IPS-15b (cell line): Measurements from ENCODE around the gene SYNE1.
"Not testable (repeated sequence)": the region's sequence is repeated elsewhere in the genome, so short reads cannot be mapped to it uniquely, and the experiment has no call there.

ENCODE experiments used
- H3K27me3 ChIP-seq: one replicate; pipeline ENCODE4 v1.6.1; 2013; ENCODE audit warnings: low read length; ENCODE audit not compliant: control insufficient read depth, insufficient read depth
- H3K36me3 ChIP-seq: one replicate; pipeline ENCODE4 v1.6.1; 2013; ENCODE audit warnings: low read length; ENCODE audit not compliant: control insufficient read depth, insufficient read depth
- H3K4me1 ChIP-seq: one replicate; pipeline ENCODE4 v1.6.1; 2013; ENCODE audit warnings: mild to moderate bottlenecking, low read length; ENCODE audit not compliant: control insufficient read depth, insufficient read depth
- H3K4me3 ChIP-seq: one replicate; pipeline ENCODE4 v1.5.1; 2013; ENCODE audit warnings: low read depth, low read length
- H3K9ac ChIP-seq: one replicate; pipeline ENCODE4 v1.6.1; 2013; ENCODE audit warnings: low read depth, mild to moderate bottlenecking, low read length
- H3K9me3 ChIP-seq: one replicate; pipeline ENCODE4 v1.6.1; 2013; ENCODE audit warnings: mild to moderate bottlenecking, low read length; ENCODE audit not compliant: control insufficient read depth, insufficient read depth

SYNE1 gene

GRCh38 chr6:152557502-152557901, 79.7 kb downstream of the SYNE1 start:
- no peak overlapping the region for H3K9ac ChIP-seq
- no peaks in the 10 kb centered on the region for H3K4me1 ChIP-seq
- no peak overlapping the region for H3K4me3 ChIP-seq
- no peaks in the 10 kb centered on the region for H3K27me3 ChIP-seq
- no peaks in the 10 kb centered on the region for H3K9me3 ChIP-seq
- H3K36me3 ChIP-seq: no peaks in the 10 kb centered on the region

- Histone ChIP-seq H3K4me1 (no peaks in the 10 kb centered on the region), H3K9me3 (no peaks in the 10 kb centered on the region), H3K36me3 (no peaks in the 10 kb centered on the region), H3K27me3 (no peaks in the 10 kb centered on the region), H3K9ac (no peak overlapping the region), H3K4me3 (no peak overlapping the region)
Measured at GRCh38 chr6:152554851-152555250, 82.3 kb downstream of the SYNE1 start.

GRCh38 chr6:152552616-152553209, 84.4 kb downstream of the SYNE1 start:
- Histone ChIP-seq H3K4me3 (no peak overlapping the region), H3K9ac (no peak overlapping the region), H3K4me1 (no peaks in the 10 kb centered on the region), H3K27me3 (no peaks in the 10 kb centered on the region), H3K9me3 (no peaks in the 10 kb centered on the region), H3K36me3 (no peaks in the 10 kb centered on the region)

DNA sequence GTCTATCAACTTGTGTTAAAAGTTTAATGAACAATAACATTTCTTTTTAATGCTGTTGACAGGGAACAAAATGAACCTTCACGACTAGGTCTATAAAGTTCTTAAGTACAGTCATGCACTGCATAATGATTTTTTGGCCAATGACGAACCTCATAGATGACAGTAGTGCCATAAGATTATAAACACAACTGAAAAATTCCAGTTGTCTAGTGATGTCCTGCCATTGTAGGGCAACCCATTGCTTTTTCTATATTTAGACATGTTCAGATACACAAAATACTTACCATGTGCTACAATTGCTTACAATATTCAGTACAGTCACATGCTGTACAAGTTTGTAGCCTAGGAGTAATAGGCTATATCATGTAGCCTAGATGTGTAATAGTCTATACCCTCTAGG, 93.6 kb downstream of the SYNE1 start:
- H3K4me3 ChIP-seq: no peak overlapping the region

DNA sequence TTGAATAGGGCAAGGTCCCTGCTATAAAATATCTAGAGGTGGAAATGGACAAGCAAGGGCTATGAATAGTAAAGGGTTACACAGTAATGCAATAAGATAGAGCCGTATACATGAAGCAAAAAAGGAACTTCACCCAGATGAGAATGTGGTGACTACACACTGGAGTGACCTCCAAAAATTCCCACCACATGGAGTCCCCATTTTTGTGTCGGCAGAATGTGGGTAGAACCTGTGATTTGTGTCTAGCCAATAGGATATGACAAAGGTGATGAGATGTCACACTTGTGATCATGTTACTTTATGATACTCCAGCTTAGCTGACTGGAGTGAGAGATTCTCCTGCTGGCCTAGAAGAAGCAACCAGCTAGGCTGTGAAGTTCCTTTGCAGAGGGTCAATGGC, 96.8 kb downstream of the SYNE1 start:
- H3K9me3 ChIP-seq: no peaks in the 10 kb centered on the region
- H3K36me3 ChIP-seq: no peaks in the 10 kb centered on the region
- H3K27me3 ChIP-seq: no peaks in the 10 kb centered on the region
- no peak overlapping the region for H3K9ac ChIP-seq
- H3K4me3 ChIP-seq: no peak overlapping the region
- no peaks in the 10 kb centered on the region for H3K4me1 ChIP-seq

More for the DNA sequence above, 93.6 kb downstream of the SYNE1 start:
- Histone ChIP-seq H3K4me1 (no peaks in the 10 kb centered on the region), H3K9me3 (no peaks in the 10 kb centered on the region), H3K27me3 (no peaks in the 10 kb centered on the region), H3K9ac (no peak overlapping the region), H3K36me3 (no peaks in the 10 kb centered on the region)

DNA sequence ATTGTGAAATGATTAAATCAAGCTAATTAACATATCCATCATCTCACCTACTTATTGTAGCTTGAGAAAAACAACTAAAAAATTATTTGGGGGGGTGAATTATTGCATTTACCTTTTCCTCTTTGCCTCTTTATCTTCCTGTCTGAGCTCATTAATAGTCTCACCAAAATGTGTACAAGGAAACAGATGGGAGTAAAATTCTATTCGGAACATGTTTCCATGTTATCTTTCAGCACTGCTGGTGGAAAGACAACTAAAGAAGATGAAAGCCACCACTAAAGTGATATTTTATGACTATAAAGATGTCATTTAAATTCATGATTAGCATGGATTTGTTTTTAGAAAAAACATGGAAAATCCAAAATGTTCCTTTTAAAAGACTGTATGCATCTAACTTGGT, 102.6 kb downstream of the SYNE1 start:
- no peaks in the 10 kb centered on the region for H3K9me3 ChIP-seq
- H3K4me3 ChIP-seq: no peak overlapping the region

DNA sequence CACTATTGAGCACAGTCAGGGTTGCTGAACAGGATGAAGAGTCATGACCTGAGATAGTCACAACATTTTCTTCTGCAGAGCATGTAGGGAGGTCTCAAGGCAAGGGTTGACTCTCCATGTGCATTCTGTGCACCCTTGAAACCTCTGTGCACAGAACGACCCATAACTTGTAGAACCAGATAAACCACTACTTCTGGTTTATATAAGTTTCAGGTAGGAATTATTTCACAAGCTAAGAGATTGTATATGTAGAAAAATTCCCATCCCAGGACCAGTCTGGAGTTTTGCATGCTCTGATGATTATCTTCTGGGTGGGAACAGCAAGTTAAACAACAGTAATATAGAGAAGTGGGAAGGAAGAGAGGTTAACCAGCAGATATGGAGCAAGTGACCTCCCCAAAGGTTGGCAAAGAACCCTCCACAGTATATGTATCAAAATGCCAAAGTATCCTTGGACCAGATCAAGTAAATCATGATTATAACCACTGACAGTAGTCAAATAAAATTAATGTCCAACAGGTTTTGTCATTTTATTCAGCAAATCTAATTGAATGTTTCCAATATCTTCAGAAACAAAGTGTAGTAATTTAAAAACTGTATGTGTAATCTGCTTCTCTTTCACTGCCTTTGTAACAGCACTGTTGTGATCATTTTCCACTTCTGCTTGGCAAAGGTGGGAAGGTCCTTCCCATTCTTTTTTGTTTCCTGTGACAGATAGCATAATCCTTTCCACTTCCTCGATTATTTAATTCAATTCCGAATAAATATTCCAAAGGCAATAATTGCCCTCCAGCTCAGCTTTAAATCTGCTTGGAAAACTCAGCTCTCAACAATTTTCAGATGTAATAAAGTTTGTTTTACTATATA, 104.4 kb downstream of the SYNE1 start:
- Histone ChIP-seq H3K27me3 (no peaks in the 10 kb centered on the region), H3K9me3 (no peaks in the 10 kb centered on the region), H3K4me1 (no peaks in the 10 kb centered on the region), H3K9ac (no peak overlapping the region), H3K4me3 (no peak overlapping the region), H3K36me3 (no peaks in the 10 kb centered on the region)

More for the DNA sequence above, 102.6 kb downstream of the SYNE1 start:
- no peak overlapping the region for H3K9ac ChIP-seq
- no peaks in the 10 kb centered on the region for H3K36me3 ChIP-seq
- no peaks in the 10 kb centered on the region for H3K4me1 ChIP-seq
- H3K27me3 ChIP-seq: no peaks in the 10 kb centered on the region

DNA sequence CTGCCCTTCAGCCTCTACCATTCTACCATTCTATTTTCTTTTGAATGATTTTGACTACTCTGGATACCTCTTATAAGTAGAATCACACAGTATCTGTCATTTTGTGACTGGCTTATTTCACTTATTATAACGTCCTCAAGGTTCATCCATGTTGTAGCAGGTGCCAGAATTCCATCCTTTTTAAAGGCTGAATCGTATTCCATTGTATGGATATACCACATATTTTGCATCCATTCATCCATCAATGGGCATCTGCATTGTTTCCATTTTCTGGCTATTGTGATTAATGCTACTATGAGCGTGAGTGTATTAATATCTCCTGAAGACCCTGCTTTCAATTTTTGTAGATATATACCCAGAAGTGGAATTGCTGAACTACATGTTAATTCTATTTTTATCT, 105.5 kb downstream of the SYNE1 start:
- Histone ChIP-seq H3K9me3 (no peaks in the 10 kb centered on the region), H3K9ac (no peak overlapping the region), H3K36me3 (no peaks in the 10 kb centered on the region), H3K27me3 (no peaks in the 10 kb centered on the region), H3K4me3 (no peak overlapping the region), H3K4me1 (no peaks in the 10 kb centered on the region)

GRCh38 chr6:152529369-152529768, 107.8 kb downstream of the SYNE1 start:
- H3K9ac ChIP-seq: no peak overlapping the region
- H3K27me3 ChIP-seq: no peaks in the 10 kb centered on the region
- no peaks in the 10 kb centered on the region for H3K36me3 ChIP-seq
- no peak overlapping the region for H3K4me3 ChIP-seq
- H3K9me3 ChIP-seq: no peaks in the 10 kb centered on the region
- H3K4me1 ChIP-seq: no peaks in the 10 kb centered on the region

DNA sequence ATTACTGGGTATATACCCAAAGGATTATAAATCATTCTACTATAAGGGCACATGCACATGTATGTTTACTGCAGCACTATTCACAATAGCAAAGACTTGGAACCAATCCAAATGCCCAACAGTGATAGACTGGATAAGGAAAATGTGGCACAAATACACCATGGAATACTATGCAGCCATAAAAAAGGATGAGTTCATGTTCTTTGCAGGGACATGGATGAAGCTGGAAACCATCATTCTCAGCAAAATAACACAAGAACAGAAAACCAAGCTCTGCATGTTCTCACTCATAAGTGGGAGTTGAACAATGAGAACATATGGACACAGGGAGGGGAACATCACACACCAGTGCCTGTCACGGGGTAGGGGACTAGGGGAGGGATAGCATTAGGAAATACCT, 123.0 kb downstream of the SYNE1 start:
- not testable (repeated sequence) for H3K9me3 ChIP-seq, H3K4me1 ChIP-seq, H3K4me3 ChIP-seq, H3K36me3 ChIP-seq, H3K27me3 ChIP-seq, H3K9ac ChIP-seq

- Histone ChIP-seq H3K9ac (no peak overlapping the region), H3K9me3 (no peaks in the 10 kb centered on the region), H3K4me1 (no peaks in the 10 kb centered on the region), H3K4me3 (no peak overlapping the region), H3K36me3 (no peaks in the 10 kb centered on the region), H3K27me3 (no peaks in the 10 kb centered on the region)
Measured at GRCh38 chr6:152509916-152510315, 127.2 kb downstream of the SYNE1 start.

GRCh38 chr6:152508477-152508876, 128.7 kb downstream of the SYNE1 start:
- Histone ChIP-seq H3K4me3 (no peak overlapping the region), H3K9ac (no peak overlapping the region), H3K4me1 (no peaks in the 10 kb centered on the region), H3K9me3 (no peaks in the 10 kb centered on the region), H3K27me3 (no peaks in the 10 kb centered on the region), H3K36me3 (no peaks in the 10 kb centered on the region)
